Endodermal cell (in vitro differentiated cells): Measurements from ENCODE around the gene H6PD. TPM values are rescaled to one million over a fixed set of nuclear protein-coding genes. Genes with fewer than 3 reads are reported as not detected.
A peak's percentile ranks its signal among the peaks of the same experiment; 100 is the strongest.

Source experiments
- DNase-seq: peaks from one replicate; pipeline ENCODE4 v3.0.0-alpha.2; 2017
- H3K27ac ChIP-seq: 2 replicates; pipeline ENCODE4 v1.5.1; 2013; ENCODE audit warnings: mild to moderate bottlenecking, low read depth, low read length, moderate library complexity
- H3K27me3 ChIP-seq: 2 replicates; pipeline ENCODE4 v1.6.1; 2013; ENCODE audit warnings: mild to moderate bottlenecking, low read length, moderate library complexity; ENCODE audit not compliant: insufficient read depth, control insufficient read depth, poor library complexity, severe bottlenecking
- H3K36me3 ChIP-seq: 2 replicates; pipeline ENCODE4 v1.7.0; 2013; ENCODE audit warnings: mild to moderate bottlenecking, low read length, moderate library complexity; ENCODE audit not compliant: control insufficient read depth, insufficient read depth
- H3K4me1 ChIP-seq: one replicate; pipeline ENCODE4 v1.7.0; 2013; ENCODE audit warnings: low read length; ENCODE audit not compliant: control insufficient read depth, insufficient read depth
- H3K4me3 ChIP-seq: 2 replicates; pipeline ENCODE4 v1.5.1; 2013; ENCODE audit warnings: mild to moderate bottlenecking, low read length, moderate library complexity
- H3K9ac ChIP-seq: 2 replicates; pipeline ENCODE4 v1.6.1; 2013; ENCODE audit warnings: mild to moderate bottlenecking, low read length, moderate library complexity; ENCODE audit not compliant: poor library complexity, severe bottlenecking; ENCODE audit errors: extremely low read depth
- H3K9me3 ChIP-seq: 2 replicates; pipeline ENCODE4 v1.6.1; 2013; ENCODE audit warnings: mild to moderate bottlenecking, low read length, moderate library complexity; ENCODE audit not compliant: control insufficient read depth
- H3K27ac Mint-ChIP-seq: 2 replicates; pipeline ENCODE4 v1.8.0; 2020; ENCODE audit warnings: mixed read lengths
- H3K27me3 Mint-ChIP-seq: 2 replicates; pipeline ENCODE4 v1.8.0; 2021; ENCODE audit warnings: mild to moderate bottlenecking, mixed read lengths; ENCODE audit not compliant: insufficient read depth
- H3K36me3 Mint-ChIP-seq: 2 replicates; pipeline ENCODE4 v1.8.0; 2020; ENCODE audit warnings: low read depth, mixed read lengths
- H3K4me1 Mint-ChIP-seq: 2 replicates; pipeline ENCODE4 v1.8.0; 2020; ENCODE audit warnings: mixed read lengths
- H3K4me3 Mint-ChIP-seq: 2 replicates; pipeline ENCODE4 v1.8.0; 2020; ENCODE audit warnings: mild to moderate bottlenecking, moderate library complexity, mixed read lengths
- H3K9me3 Mint-ChIP-seq: 2 replicates; pipeline ENCODE4 v1.8.0; 2020; ENCODE audit warnings: mild to moderate bottlenecking, mixed read lengths
- whole genome bisulfite sequencing, 2 experiments: methylation state at CpG; one replicate each; pipeline versions ENCODE4 v1.1.5 to v1.1.7; 2013; ENCODE audit warnings: missing lambda C conversion rate in 2 of 2, mixed read lengths in 1 of 2; ENCODE audit not compliant: insufficient coverage in 1 of 2, insufficient read length in 1 of 2; 5-methylcytosine and 5-hydroxymethylcytosine counted together
- total RNA-seq, 2 donors: library from RNA; stranded (reverse); fragmentation: NEBNext Ultra II Directional in 1 of 2; extraction: Animal tissue kit (Norgen Biotek cat#: 25700) in 1 of 2; gene quantifications; 2 replicates in 1 of 2; 3 replicates in 1 of 2; pipeline ENCODE4 v1.2.1, GENCODE V29; 2021
- TF ChIP-seq, protein P1 (sequence below): fragments of 200-600 bp; sonication (generic); conservative IDR thresholded peaks from 2 replicates; pipeline ENCODE4 v1.5.0; 2021; ENCODE audit warnings: antibody characterized with exemption, mild to moderate bottlenecking

The H6PD gene
- total RNA-seq, 2 donors from 2014 or later, result 21.5 to 34.4 TPM

DNA sequence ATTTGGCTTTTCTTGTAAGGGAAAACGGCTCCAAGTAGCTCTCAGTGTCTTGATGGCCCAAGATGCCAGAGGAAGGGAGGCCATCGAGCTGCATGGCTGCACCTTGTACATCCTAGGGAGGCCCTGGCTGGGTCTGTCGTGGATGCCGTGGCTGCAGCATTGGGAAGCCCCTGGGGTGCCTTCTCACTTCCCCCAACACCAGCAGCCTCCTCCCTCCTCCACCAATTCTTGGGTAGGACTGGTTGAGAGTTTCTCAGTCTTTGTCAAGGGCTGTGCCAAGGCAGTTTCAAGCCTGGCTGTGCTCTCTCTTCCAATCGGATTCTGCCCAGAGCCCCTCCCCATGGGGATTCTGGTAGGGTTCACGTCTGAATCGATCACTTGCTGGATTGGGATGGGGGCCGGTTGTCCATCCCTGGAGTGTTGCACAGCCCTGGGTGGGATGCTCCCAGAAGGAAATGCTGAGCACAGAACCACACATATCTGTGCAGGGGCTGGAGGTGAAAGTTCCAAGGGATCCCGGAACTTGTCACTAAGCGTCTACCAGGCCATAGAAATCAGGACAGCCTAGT lies 44.1 kb downstream of the H6PD start:
- Histone ChIP-seq H3K4me3 (no peak overlapping the region), H3K27me3 (no peaks in the 10 kb centered on the region), H3K27ac (no peak overlapping the region), H3K9ac (no peak overlapping the region), H3K9me3 (no peaks in the 10 kb centered on the region), H3K4me1 (peaks cover 3% of the 10 kb centered on the region), H3K36me3 (no peaks in the 10 kb centered on the region)
- Mint-ChIP-seq H3K27ac (no peak overlapping the region), H3K4me1 (peaks cover 14% of the 10 kb centered on the region), H3K9me3 (no peaks in the 10 kb centered on the region), H3K4me3 (no peak overlapping the region), H3K27me3 (peaks cover 5% of the 10 kb centered on the region), H3K36me3 (no peaks in the 10 kb centered on the region)
- WGBS, 2 experiments, result 83 to 92% methylated on average over 4 to 10 of the region's 10 CpGs
- TF ChIP-seq, protein P1, sequence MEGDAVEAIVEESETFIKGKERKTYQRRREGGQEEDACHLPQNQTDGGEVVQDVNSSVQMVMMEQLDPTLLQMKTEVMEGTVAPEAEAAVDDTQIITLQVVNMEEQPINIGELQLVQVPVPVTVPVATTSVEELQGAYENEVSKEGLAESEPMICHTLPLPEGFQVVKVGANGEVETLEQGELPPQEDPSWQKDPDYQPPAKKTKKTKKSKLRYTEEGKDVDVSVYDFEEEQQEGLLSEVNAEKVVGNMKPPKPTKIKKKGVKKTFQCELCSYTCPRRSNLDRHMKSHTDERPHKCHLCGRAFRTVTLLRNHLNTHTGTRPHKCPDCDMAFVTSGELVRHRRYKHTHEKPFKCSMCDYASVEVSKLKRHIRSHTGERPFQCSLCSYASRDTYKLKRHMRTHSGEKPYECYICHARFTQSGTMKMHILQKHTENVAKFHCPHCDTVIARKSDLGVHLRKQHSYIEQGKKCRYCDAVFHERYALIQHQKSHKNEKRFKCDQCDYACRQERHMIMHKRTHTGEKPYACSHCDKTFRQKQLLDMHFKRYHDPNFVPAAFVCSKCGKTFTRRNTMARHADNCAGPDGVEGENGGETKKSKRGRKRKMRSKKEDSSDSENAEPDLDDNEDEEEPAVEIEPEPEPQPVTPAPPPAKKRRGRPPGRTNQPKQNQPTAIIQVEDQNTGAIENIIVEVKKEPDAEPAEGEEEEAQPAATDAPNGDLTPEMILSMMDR, result no peak
- DNase-seq, result no peak

DNA sequence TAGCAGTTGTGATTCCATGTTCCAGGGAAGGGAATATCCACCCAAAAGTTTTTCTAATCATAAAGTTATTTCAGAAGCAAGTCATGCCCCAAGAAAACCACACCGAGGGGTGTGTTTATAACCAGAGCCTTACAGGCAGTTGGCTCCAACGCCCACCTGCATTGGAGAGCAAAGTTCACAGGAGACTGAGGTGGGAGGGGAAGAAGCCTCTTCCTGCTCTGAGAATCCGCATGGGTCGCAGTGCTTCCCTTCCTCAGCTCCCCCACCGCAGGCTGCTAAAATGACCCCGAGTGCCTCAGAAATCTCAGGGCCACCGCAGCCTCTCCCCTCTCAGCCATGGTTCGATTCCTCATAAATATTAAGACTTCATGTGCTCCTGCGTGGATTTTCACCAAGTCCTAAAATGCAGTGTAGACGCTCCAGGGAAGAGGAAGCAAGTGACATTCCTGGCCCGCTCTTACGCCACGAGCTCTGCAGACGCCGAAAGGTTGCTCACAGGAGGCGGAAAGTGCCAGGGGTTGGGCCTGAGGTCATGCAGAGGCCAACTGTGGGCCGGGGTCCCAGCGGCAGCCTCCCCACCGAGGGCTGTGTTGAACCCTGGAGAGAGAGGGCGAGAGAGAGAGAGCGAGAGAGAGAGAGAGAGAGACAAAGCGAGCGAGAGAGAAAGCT lies 44.7 kb downstream of the H6PD start:
- Mint-ChIP-seq H3K4me3 (no peak overlapping the region), H3K4me1 (peaks cover 14% of the 10 kb centered on the region), H3K36me3 (no peaks in the 10 kb centered on the region), H3K27me3 (peaks cover 5% of the 10 kb centered on the region), H3K27ac (no peak overlapping the region), H3K9me3 (peaks cover 5% of the 10 kb centered on the region)
- peaks cover under 1% of the 10 kb centered on the region for H3K9me3 ChIP-seq
- H3K27me3 ChIP-seq, result no peaks in the 10 kb centered on the region
- no peaks in the 10 kb centered on the region for H3K36me3 ChIP-seq
- H3K4me1 ChIP-seq, result peaks cover 3% of the 10 kb centered on the region
- no peak for DNase-seq
- TF ChIP-seq, protein P1, result no peak
- H3K9ac ChIP-seq, result no peak overlapping the region
- H3K27ac ChIP-seq, result no peak overlapping the region
- WGBS, 2 experiments, result 75 to 76% methylated on average over 12 to 23 of the region's 23 CpGs
- H3K4me3 ChIP-seq, result no peak overlapping the region

DNA sequence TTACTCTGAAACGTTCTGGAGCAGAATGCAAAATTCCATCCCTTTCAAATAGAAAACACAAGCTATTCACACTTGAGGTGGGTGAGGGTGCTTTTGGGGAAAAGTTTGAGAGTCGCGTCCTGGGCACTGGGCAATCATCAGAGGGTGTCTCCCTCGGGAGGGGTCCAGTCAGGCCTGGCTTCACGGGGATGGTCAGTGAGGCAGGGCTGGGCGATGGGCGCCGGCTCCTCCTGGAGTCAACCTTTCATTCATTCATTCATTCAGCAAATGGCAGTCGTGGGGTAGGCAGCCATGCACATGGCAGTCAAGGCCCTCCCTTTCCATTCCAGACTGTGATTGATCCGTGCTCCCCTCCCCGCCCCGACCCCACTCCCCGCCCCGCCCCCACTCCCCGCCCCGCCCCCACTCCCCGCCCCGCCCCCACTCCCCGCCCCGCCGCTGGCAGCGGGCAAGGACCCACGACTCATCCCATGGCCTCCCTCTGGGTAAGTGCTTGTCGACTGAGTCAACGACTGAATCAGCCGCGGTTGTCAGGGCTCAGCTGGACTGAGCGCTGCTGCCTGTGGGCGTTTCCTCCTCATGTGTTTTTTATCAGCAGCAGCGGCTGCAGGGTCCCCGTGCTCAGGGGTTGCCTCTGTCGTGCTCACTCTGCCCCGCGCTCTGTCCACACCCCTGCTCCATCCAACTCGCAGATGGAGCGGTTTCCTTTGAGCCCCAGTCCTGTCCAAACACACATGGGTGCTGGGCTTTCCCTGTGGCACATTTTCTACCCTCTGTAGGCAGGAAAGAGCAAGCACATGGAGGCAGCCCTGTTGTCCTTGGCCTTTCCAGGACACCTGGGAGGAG lies 45.7 kb downstream of the H6PD start:
- no peak overlapping the region for H3K4me3 ChIP-seq
- H3K27ac ChIP-seq, result no peak overlapping the region
- peaks cover 3% of the 10 kb centered on the region for H3K4me1 ChIP-seq
- Mint-ChIP-seq H3K9me3 (peaks cover 8% of the 10 kb centered on the region), H3K4me1 (peaks cover 14% of the 10 kb centered on the region), H3K27me3 (peaks cover 5% of the 10 kb centered on the region), H3K4me3 (no peak overlapping the region), H3K36me3 (no peaks in the 10 kb centered on the region), H3K27ac (no peak overlapping the region)
- H3K36me3 ChIP-seq, result no peaks in the 10 kb centered on the region
- H3K27me3 ChIP-seq, result no peaks in the 10 kb centered on the region
- H3K9me3 ChIP-seq, result peaks cover 3% of the 10 kb centered on the region
- WGBS, 2 experiments, result 59 to 71% methylated on average over 12 to 26 of the region's 36 CpGs
- no peak overlapping the region for H3K9ac ChIP-seq
- TF ChIP-seq, protein P1, result no peak
- DNase-seq, result peak; percentile 71
